HCT116 (cell line): ENCODE measurements around the gene KRTAP16-1. TPM values are rescaled to one million over a fixed set of nuclear protein-coding genes. Genes with fewer than 3 reads are reported as not detected.
A peak's percentile ranks its signal among the peaks of the same experiment; 100 is the strongest.

Source experiments
- ATAC-seq: fragments of 200-7000 bp; cut with Tn5 transposase; 2 replicates; pipeline ENCODE4 v1.9.1; 2020; ENCODE audit warnings: mild to moderate bottlenecking, moderate library complexity
- BruUV-seq: library from RNA; stranded (reverse); fragments of 400-500 nt; replicated peaks from 2 replicates; lab custom pipeline; 2021; lab: Mats Ljungman, UMichigan
- CTCF ChIA-PET: fragments of 300-600 bp; sonication (Branson Sonifier 250); formaldehyde crosslinking; loops from one replicate; lab custom pipeline; 2021; ENCODE audit warnings: antibody characterized with exemption; lab: Charles Lee
- POLR2A ChIA-PET: fragments of 300-600, 350-600 bp; sonication (Branson Sonifier 250); formaldehyde crosslinking; loops from one replicate; lab custom pipeline; 2021; ENCODE audit warnings: antibody characterized with exemption; lab: Charles Lee
- RAD21 ChIA-PET, 2 experiments: fragments of 300-600 bp; sonication (Branson Sonifier 250); formaldehyde crosslinking; loops; one replicate each; lab custom pipeline; 2023; ENCODE audit warnings: low total read pairs in 2 of 2; ENCODE audit not compliant: uncharacterized antibody in 2 of 2, unreplicated experiment in 2 of 2, low non-redundant PET in 1 of 2; lab: Charles Lee
- DNase-seq: peaks from one replicate; pipeline ENCODE4 v3.0.0-alpha.2; 2010; ENCODE audit warnings: low read depth, low spot score
- H2AFZ ChIP-seq: fragments of 200-600 bp; shearing (Covaris generic), sonication (generic); 2 replicates; pipeline ENCODE4 v1.6.1; 2017; ENCODE audit warnings: low read depth, mixed run types, mixed read lengths, antibody characterized with exemption, low read length; ENCODE audit not compliant: poor library complexity, severe bottlenecking
- H3K27ac ChIP-seq: 2 replicates; pipeline ENCODE4 v1.5.1; 2012; ENCODE audit warnings: low read depth, low read length
- H3K27me3 ChIP-seq: fragments of 200-600 bp; sonication (generic); 2 replicates; pipeline ENCODE4 v1.6.1; 2016; ENCODE audit warnings: mixed run types, low read length, mixed read lengths; ENCODE audit not compliant: insufficient read depth
- H3K36me3 ChIP-seq, 2 experiments: fragments of 200-500 bp in 1 of 2; fragments of 200-600 bp in 1 of 2; sonication (Bioruptor generic) in 1 of 2; sonication (generic) in 1 of 2; 2 replicates each; pipeline versions ENCODE4 v1.5.1 to v1.6.1; 2014 to 2016; ENCODE audit warnings: low read length in 2 of 2, inconsistent platforms in 1 of 2, mixed read lengths in 1 of 2, mixed run types in 1 of 2; ENCODE audit not compliant: insufficient read depth in 2 of 2, control insufficient read depth in 1 of 2
- H3K4me1 ChIP-seq, 2 experiments: fragments of 200-600 bp in 1 of 2; sonication (generic) in 1 of 2; 2 replicates each; pipeline versions ENCODE4 v1.5.1 to v1.6.1; 2012 to 2017; ENCODE audit warnings: low read length in 2 of 2, inconsistent platforms in 1 of 2, mild to moderate bottlenecking in 1 of 2, mixed read lengths in 1 of 2, mixed run types in 1 of 2, moderate library complexity in 1 of 2; ENCODE audit not compliant: insufficient read depth in 2 of 2, control insufficient read depth in 1 of 2
- H3K4me2 ChIP-seq: fragments of 200-600 bp; sonication (generic); 2 replicates; pipeline ENCODE4 v1.6.1; 2017; ENCODE audit warnings: mixed run types, low read length, mixed read lengths
- H3K4me3 ChIP-seq, 2 experiments: fragments of 200-600 bp in 1 of 2; sonication (generic) in 1 of 2; replicated peaks in 1 of 2; 2 replicates each; pipeline ENCODE4 v1.5.1; 2011 to 2016; ENCODE audit warnings: low read length in 2 of 2, control low read depth in 1 of 2, low read depth in 1 of 2, mild to moderate bottlenecking in 1 of 2, mixed read lengths in 1 of 2, mixed run types in 1 of 2
- H3K79me2 ChIP-seq: fragments of 200-600 bp; sonication (generic); 2 replicates; pipeline ENCODE4 v1.6.1; 2017; ENCODE audit warnings: mild to moderate bottlenecking, mixed run types, low read length, moderate library complexity, mixed read lengths; ENCODE audit not compliant: insufficient read depth
- H3K9ac ChIP-seq: fragments of 200-600 bp; sonication (generic); 2 replicates; pipeline ENCODE4 v1.6.1; 2016; ENCODE audit warnings: low read length, mixed read lengths
- H3K9me2 ChIP-seq: fragments of 200-600 bp; sonication (generic), shearing (Covaris generic); 2 replicates; pipeline ENCODE4 v1.6.1; 2017; ENCODE audit warnings: mixed run types, mild to moderate bottlenecking, moderate library complexity; ENCODE audit not compliant: insufficient read depth
- H3K9me3 ChIP-seq, 2 experiments: fragments of 200-500 bp in 1 of 2; fragments of 200-600 bp in 1 of 2; sonication (Bioruptor generic) in 1 of 2; sonication (generic) in 1 of 2; 2 replicates each; pipeline ENCODE4 v1.6.1; 2014 to 2017; ENCODE audit warnings: low read length in 2 of 2, mixed read lengths in 2 of 2, inconsistent platforms in 1 of 2, low read depth in 1 of 2, mild to moderate bottlenecking in 1 of 2, mixed run types in 1 of 2, moderate library complexity in 1 of 2; ENCODE audit not compliant: control insufficient read depth in 1 of 2, insufficient read depth in 1 of 2
- H4K20me1 ChIP-seq: fragments of 200-600 bp; sonication (generic), shearing (Covaris generic); 2 replicates; pipeline ENCODE4 v1.6.1; 2017; ENCODE audit warnings: mixed run types, mild to moderate bottlenecking, moderate library complexity; ENCODE audit not compliant: insufficient read depth
- CTCF ChIP-seq, 3 experiments: fragments of 200-600 bp in 1 of 3; sonication (generic) in 1 of 3; IDR thresholded peaks in 2 of 3; conservative IDR thresholded peaks in 1 of 3; 2 replicates each; pipeline ENCODE4 v1.5.1; 2012 to 2017; ENCODE audit warnings: low read depth in 2 of 3, low read length in 2 of 3, antibody characterized with exemption in 1 of 3, borderline replicate concordance in 1 of 3, control low read depth in 1 of 3, mild to moderate bottlenecking in 1 of 3, mixed read lengths in 1 of 3, mixed run types in 1 of 3, moderate library complexity in 1 of 3; ENCODE audit not compliant: insufficient read depth in 1 of 3
- EGR1 ChIP-seq: IDR thresholded peaks from 2 replicates; pipeline ENCODE4 v1.6.1; 2012; ENCODE audit warnings: low read depth
- EZH2 ChIP-seq: fragments of 200-600 bp; sonication (generic); IDR thresholded peaks from 2 replicates; pipeline ENCODE4 v1.6.1; 2017; ENCODE audit warnings: antibody characterized with exemption, mixed run types
- POLR2A ChIP-seq: IDR thresholded peaks from 2 replicates; pipeline ENCODE4 v1.7.0; 2011; ENCODE audit warnings: borderline replicate concordance; ENCODE audit not compliant: insufficient read depth, insufficient read length; ENCODE audit errors: extremely low read depth
- SP1 ChIP-seq: IDR thresholded peaks from 2 replicates; pipeline ENCODE4 v1.6.1; 2012; ENCODE audit warnings: low read depth
- TCF7L2 ChIP-seq: IDR thresholded peaks from 2 replicates; pipeline ENCODE4 v1.7.0; 2011; ENCODE audit warnings: borderline replicate concordance, inconsistent platforms; ENCODE audit not compliant: insufficient read depth, insufficient read length; ENCODE audit errors: extremely low read depth
- ZFX ChIP-seq: fragments of 450-650 bp; IDR thresholded peaks from 2 replicates; pipeline ENCODE4 v1.6.1; 2017
- ZNF274 ChIP-seq: fragments of 200-500 bp; sonication (Bioruptor generic); IDR thresholded peaks from 2 replicates; pipeline ENCODE4 v1.6.1; 2014; ENCODE audit warnings: mild to moderate bottlenecking, low read depth, low read length, inconsistent platforms
- intact Hi-C: fragments of 100-400 bp; cut with micrococcal nuclease; formaldehyde crosslinking; loops from 2 replicates; pipeline ENCODE4 v1.10.0; 2022
- total RNA-seq: library from RNA; stranded (reverse); gene quantifications from one replicate; pipeline ENCODE4 v1.2.1, GENCODE V29; 2021; ENCODE audit not compliant: unreplicated experiment

The KRTAP16-1 gene
- total RNA-seq, 1 experiment from 2014 or later: not detected

GRCh38 chr17:41322903-41323895, 14.1 kb upstream of the KRTAP16-1 start:
- no peak overlapping the region for H3K9ac ChIP-seq
- H3K27ac ChIP-seq: peak overlapping the region; percentile 35
- ChIA-PET POLR2A (no interaction called here), CTCF (interaction anchor here (0.5 to 2.9 kb wide), 17 partner anchors 9 to 707 kb away, joined by 3 to 15 read pairs (median 5); no protein-coding TSS in a partner anchor)
- no peaks in the 10 kb centered on the region for H3K9me2 ChIP-seq
- H3K4me3 ChIP-seq: no peak overlapping the region
- H4K20me1 ChIP-seq: no peaks in the 10 kb centered on the region
- no peak for ATAC-seq
- no peak for DNase-seq
- peaks cover 0 to 7% of the 10 kb centered on the region in 2 experiments; a peak in 1 of 4 replicates for H3K36me3 ChIP-seq
- 0 out of 2 replicates have a peak overlapping the region, but pooled peaks have one; percentile 43 for H3K4me2 ChIP-seq
- H3K79me2 ChIP-seq: no peaks in the 10 kb centered on the region
- no TSS peak for BruUV-seq
- H2AFZ ChIP-seq: no peak overlapping the region
- TF ChIP-seq EZH2 (no peak), EGR1 (no peak), CTCF (IDR thresholded peaks at IDR 0.05 in 2 of 3, conservative IDR thresholded peaks at IDR 0.05 in 1 of 3; ENCODE audit: borderline replicate concordance in 1 of 3, insufficient read depth in 1 of 3, low read depth in 2 of 3, low read length in 2 of 3) (no peak), TCF7L2 (no peak), POLR2A (no peak), ZNF274 (no peak), ZFX (no peak), SP1 (no peak)
- TF ChIP-seq, all 23 proteins: peak for 0
- intact Hi-C loops: loop anchor here (1.0 to 10.0 kb wide), 4 partner anchors 224 to 698 kb away; no protein-coding TSS in a partner anchor
- Histone ChIP-seq H3K9me3 (peaks cover 4 to 22% of the 10 kb centered on the region in 2 experiments; a peak in 1 of 4 replicates), H3K27me3 (no peaks in the 10 kb centered on the region), H3K4me1 (peaks cover 5 to 18% of the 10 kb centered on the region in 2 experiments; a peak in 3 of 4 replicates)
- RAD21 ChIA-PET: no interaction called here
